ENCODE measurements around the gene DCXR.

Gene DCXR

GRCh38 chr17:81995463-81996231, 41.9 kb downstream of the DCXR start:
- in situ Hi-C loops (cut with HindIII; ENCODE audit: low pct_ligation_motif_present, low pct_unique_long_range_greater_than_20kb, low sequenced_read_pairs) = no loop called here
- DNase-seq = no peak

DNA sequence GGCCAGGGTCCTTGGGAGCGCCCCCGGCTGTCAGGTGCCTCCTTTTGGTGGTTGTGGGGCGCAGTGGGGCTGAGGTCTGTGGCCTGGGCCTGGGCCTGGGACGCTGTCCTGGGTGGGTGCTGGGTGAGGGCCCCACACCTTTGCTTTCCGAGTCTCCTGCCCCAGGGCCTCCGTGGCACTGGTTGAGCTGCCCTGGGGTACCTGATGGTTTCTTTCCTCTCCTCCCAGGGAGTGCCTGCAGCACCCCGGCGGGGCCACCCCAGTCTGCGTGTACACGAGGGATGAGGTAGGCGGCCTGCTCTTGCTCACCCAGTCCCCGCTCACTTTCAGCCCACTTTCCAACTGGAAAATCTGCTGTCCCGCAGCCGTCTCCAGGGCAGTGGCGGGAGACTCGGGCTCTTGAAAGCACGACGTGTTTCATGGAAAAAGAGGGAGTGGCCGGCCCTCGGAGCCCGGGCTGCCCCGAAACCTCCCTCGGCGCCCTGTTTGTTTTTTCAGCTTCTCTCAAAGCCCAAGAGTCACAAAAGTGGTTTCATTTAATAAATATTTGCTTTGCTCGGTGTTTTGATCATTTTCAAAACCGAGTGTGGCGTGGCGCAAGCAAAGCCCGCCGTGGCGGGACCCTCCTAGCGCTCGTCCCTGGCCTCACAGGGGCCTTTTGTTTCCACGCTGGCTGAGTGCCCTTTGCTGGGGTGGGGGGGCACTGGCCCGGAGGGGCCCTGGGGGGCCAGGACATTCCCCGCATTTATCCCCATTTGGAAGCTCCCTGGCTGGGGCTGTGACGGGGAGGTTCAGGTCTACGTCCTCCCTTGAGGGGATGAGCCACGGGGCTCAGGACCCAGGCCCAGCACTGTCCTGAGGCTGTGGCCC, 42.7 kb downstream of the DCXR start:
- in situ Hi-C loops (cut with HindIII; ENCODE audit: low pct_ligation_motif_present, low pct_unique_long_range_greater_than_20kb, low sequenced_read_pairs) = no loop called here
- DNase-seq = no peak

DNA sequence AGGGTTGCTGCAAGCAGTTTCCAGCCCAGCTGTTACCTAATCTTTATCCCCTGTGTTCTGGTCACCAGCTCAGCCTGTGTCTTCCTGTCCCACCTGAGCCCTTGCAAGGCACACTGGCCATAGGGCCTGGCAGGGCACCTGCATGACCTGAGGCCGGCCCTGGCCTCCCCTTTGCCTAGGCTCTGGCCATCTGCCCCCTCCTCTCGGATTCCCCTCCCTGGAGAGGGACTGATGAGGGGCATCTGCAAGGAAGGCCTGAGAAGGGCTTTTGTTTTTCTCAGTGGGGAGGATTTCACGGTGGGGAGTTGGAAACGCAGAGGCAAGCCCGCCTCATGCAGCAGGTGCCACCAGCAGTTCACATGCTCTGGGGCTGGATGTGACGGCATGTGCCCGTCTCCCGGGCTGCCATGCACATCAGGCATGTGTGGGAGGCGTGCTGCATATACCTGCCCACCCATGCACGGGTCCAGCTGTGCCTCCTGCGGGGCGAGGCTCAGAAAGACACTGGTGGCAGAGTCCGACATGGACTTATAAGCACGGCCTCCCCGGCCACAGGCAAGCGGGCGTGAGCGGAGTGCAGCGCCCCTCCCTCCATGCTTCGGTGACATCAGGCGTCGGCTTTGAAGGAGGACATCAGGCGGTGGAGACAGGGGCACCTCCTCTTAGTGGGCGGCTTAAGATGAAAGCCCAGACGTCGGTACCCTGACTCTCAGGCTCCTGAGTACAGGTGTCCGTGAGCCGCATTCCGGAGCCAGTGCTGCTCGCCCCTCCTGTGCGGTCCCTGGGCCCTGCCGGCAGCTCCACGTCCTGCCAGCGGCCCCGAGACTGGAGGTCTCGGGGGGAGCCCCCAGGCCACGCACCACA, 43.5 kb downstream of the DCXR start:
- in situ Hi-C loops (cut with HindIII; ENCODE audit: low pct_ligation_motif_present, low pct_unique_long_range_greater_than_20kb, low sequenced_read_pairs) = no loop called here
- no peak for DNase-seq

- in situ Hi-C loops (cut with HindIII; ENCODE audit: low pct_ligation_motif_present, low pct_unique_long_range_greater_than_20kb, low sequenced_read_pairs) = no loop called here
- DNase-seq = no peak
These were observed 45.0 kb downstream of the DCXR start for GRCh38 chr17:81992306-81993102.

DNA sequence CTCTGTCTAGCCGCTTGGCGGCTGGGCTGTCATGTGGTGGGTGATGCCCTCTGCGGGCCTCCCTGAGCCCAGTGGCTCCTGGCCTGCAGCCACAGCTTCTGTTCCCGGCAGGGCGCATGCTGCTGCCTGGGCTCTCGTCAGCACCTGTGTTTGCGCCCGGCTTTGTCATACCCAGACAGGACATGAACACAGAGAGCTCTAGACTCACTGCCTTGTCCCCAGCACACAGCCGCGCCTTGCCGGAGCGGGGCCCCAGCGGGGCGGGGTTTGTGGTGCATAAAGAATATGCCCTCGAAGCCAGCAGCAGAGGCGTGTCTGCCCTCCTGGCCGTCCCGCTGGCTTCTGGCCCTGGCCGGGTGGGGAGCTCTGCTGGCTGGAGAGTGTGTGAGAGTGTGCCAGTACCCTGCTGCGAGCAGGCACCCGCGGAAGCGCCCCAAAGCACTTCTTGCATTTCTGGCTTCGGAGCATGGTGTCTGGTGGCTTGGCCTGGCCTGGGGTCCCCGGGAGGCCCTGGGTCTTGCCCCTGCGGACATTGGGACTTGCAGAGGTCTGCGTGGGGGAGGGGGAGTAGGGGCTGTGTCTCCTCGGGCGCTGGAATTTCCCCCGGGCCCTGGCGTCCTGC, 45.7 kb downstream of the DCXR start:
- in situ Hi-C loops (cut with HindIII; ENCODE audit: low pct_ligation_motif_present, low pct_unique_long_range_greater_than_20kb, low sequenced_read_pairs) = no loop called here
- no peak for DNase-seq

GRCh38 chr17:81990836-81991683, 46.4 kb downstream of the DCXR start:
- DNase-seq = no peak
- in situ Hi-C loops (cut with HindIII; ENCODE audit: low pct_ligation_motif_present, low pct_unique_long_range_greater_than_20kb, low sequenced_read_pairs) = no loop called here

DNA sequence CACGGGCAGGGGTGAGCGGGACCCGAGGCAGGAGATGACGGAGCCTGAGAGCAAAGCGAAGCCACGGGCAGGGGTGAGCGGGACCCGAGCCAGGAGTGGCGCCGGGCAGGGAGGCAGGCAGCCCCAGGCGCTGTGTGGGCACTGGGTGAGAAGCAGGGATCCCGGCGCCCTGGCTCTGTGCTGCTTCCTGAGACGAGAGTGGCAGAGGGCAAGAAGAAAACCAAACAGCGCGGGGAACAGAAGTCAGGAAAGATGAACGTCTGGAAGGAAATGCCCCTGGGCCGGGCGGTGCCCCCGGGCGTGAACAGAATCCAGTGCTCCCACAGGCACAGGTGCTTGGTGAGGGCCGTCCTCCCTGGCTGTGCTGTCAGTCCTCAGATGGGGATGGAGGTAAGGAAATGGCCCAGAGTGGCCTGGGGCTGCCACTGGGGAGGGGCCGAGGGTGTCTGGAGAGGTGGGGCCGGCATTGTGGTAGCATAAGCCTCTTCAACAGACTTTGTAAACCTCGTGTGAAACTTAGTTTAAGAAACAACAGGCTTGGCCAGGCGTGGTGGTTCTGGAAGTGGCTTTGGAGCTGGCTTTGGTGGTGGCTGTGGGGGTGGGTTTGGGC, 50.2 kb downstream of the DCXR start:
- in situ Hi-C loops (cut with HindIII; ENCODE audit: low pct_ligation_motif_present, low pct_unique_long_range_greater_than_20kb, low sequenced_read_pairs) = no loop called here
- no peak for DNase-seq

- in situ Hi-C loops (cut with HindIII; ENCODE audit: low pct_ligation_motif_present, low pct_unique_long_range_greater_than_20kb, low sequenced_read_pairs) = no loop called here
- no peak for DNase-seq
These were observed 50.9 kb downstream of the DCXR start for GRCh38 chr17:81986606-81987005.
